K562 (cell line): Measurements from ENCODE around the gene PIGT. TPM values are rescaled to one million over a fixed set of nuclear protein-coding genes. Genes with fewer than 3 reads are reported as not detected.

Experiments used
- CHD1 ChIP-seq: fragments of 200-600 bp; sonication (generic); IDR thresholded peaks from one replicate; pipeline ENCODE4 v1.6.1; 2012; ENCODE audit warnings: mild to moderate bottlenecking, moderate library complexity, low read length, inconsistent platforms
- CREBBP ChIP-seq: IDR thresholded peaks from one replicate; pipeline ENCODE4 v1.6.1; 2012; ENCODE audit warnings: low read depth, mild to moderate bottlenecking, control low read depth, inconsistent platforms, low read length
- CTBP1 ChIP-seq: fragments of 450-650 bp; IDR thresholded peaks from 2 replicates; pipeline ENCODE4 v1.6.1; 2016; ENCODE audit warnings: borderline replicate concordance
- GATAD2A ChIP-seq: fragments of 450-650 bp; IDR thresholded peaks from 2 replicates; pipeline ENCODE4 v1.6.1; 2017
- KLF1 ChIP-seq: fragments of 450-650 bp; IDR thresholded peaks from 2 replicates; pipeline ENCODE4 v1.6.1; 2016; ENCODE audit warnings: missing genetic modification characterization, missing compliant biosample characterization
- KLF16 ChIP-seq: IDR thresholded peaks from 2 replicates; pipeline ENCODE4 v1.6.1; 2016; ENCODE audit warnings: antibody characterized with exemption
- MTF1 ChIP-seq: fragments of 250-450 bp; sonication (Bioruptor Pico); IDR thresholded peaks from 2 replicates; pipeline ENCODE4 v1.9.0; 2021; ENCODE audit warnings: moderate library complexity, mild to moderate bottlenecking, inconsistent platforms, borderline replicate concordance
- NFE2 ChIP-seq: IDR thresholded peaks from 2 replicates; pipeline ENCODE4 v1.6.1; 2014; ENCODE audit warnings: antibody characterized with exemption, low read depth
- ZBED1 ChIP-seq: IDR thresholded peaks from 2 replicates; pipeline ENCODE4 v1.6.1; 2014
- ZBTB7A ChIP-seq: IDR thresholded peaks from 2 replicates; pipeline ENCODE4 v1.6.1; 2011; ENCODE audit warnings: low read depth, mild to moderate bottlenecking, low read length, moderate library complexity, borderline replicate concordance; ENCODE audit not compliant: control insufficient read depth
- ZNF174 ChIP-seq: fragments of 250-450 bp; sonication (Bioruptor Pico); IDR thresholded peaks from 2 replicates; pipeline ENCODE4 v1.4.0; 2020; ENCODE audit warnings: mild to moderate bottlenecking
- polyA plus RNA-seq, 8 experiments: library from polyadenylated mRNA; depleted of rRNA in 4 of 8; stranded (reverse) in 5 of 8; unstranded in 3 of 8; fragments of >200 nt; fragmentation: Nextera tagmentation in 2 of 8; fragmentation: Illumina TruSeq in 1 of 8; extraction: Ambion mirVana in 2 of 8; extraction: Trizol in 1 of 8; gene quantifications; 2 replicates each; pipeline versions ENCODE4 v1.2.1 to v1.2.3, GENCODE V29; 2011 to 2014; ENCODE audit warnings: inconsistent platforms in 1 of 8, missing spikeins in 1 of 8
- total RNA-seq, 7 experiments: library from RNA; depleted of rRNA in 6 of 7; stranded (reverse); fragments of >200 nt in 6 of 7; fragmentation: Illumina TruSeq in 2 of 7; extraction: Trizol in 2 of 7; gene quantifications; 2 replicates each; pipeline versions ENCODE4 v1.2.1 to v1.2.3, GENCODE V29; 2011 to 2021; ENCODE audit warnings: low replicate concordance in 1 of 7
- TF ChIP-seq, protein P1 (sequence below): fragments of 250-450 bp; sonication (Bioruptor Pico); IDR thresholded peaks from 2 replicates; pipeline ENCODE4 v1.5.0; 2022; ENCODE audit warnings: mild to moderate bottlenecking
- TF ChIP-seq, protein P2 (sequence below): fragments of 450-650 bp; IDR thresholded peaks from 2 replicates; pipeline ENCODE4 v1.6.1; 2016; ENCODE audit warnings: antibody characterized with exemption
- TF ChIP-seq, protein P3 (sequence below): sonication (generic); formaldehyde crosslinking; IDR thresholded peaks from 2 replicates; pipeline ENCODE4 v1.8.0; 2023; ENCODE audit warnings: mild to moderate bottlenecking, missing genetic modification reagents
- TF ChIP-seq, protein P4 (sequence below): sonication (generic); formaldehyde crosslinking; IDR thresholded peaks from 2 replicates; pipeline ENCODE4 v1.9.0; 2022; ENCODE audit warnings: mild to moderate bottlenecking, missing genetic modification reagents

PIGT gene
- total and polyA plus RNA-seq, 9 of the 15 experiments (the other 6 are each of a cell fraction or from before 2014, with no cell fraction given), result 14.6 to 108 (median 46.9) TPM

DNA sequence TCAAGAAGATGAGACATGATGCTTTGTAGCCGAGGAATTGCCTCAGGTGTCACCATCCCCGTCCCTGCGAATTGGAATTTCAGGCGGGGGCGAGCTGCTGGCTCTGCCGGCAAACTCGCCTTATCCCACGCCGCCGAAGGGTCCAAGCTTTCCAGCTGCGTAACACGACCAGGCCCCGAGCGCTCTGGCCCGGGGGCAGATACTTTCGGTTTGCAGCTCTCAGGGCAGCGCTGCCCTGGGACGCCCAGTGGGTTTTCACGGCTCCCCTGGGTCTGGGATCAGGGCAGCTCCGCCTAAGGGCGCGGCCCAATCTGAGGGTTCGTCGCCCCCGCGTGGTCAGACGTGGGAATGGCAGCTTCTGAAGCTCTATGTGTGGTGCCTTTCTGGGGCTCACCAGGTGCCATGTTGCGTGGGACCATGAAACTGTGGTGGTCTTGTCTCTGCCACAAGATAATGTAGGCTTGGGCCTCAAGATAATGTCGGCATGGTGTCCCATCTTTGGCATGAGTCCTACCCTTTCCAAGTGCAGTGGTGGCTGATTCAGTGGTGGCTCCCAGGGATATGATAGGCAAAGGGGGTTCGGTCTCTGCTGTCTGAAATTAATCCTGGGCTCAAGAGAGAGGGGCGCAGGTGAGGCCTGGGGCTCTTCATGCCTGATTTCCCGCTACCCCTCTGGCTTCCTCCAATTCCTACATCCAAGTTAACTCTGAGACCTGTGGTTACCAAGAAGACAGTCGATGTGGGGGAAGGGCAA lies 21.0 kb downstream of the PIGT start (continued):
- no peak for TF ChIP-seq ZNF174 (CRISPR knock-in tag)
- TF ChIP-seq, protein P1, sequence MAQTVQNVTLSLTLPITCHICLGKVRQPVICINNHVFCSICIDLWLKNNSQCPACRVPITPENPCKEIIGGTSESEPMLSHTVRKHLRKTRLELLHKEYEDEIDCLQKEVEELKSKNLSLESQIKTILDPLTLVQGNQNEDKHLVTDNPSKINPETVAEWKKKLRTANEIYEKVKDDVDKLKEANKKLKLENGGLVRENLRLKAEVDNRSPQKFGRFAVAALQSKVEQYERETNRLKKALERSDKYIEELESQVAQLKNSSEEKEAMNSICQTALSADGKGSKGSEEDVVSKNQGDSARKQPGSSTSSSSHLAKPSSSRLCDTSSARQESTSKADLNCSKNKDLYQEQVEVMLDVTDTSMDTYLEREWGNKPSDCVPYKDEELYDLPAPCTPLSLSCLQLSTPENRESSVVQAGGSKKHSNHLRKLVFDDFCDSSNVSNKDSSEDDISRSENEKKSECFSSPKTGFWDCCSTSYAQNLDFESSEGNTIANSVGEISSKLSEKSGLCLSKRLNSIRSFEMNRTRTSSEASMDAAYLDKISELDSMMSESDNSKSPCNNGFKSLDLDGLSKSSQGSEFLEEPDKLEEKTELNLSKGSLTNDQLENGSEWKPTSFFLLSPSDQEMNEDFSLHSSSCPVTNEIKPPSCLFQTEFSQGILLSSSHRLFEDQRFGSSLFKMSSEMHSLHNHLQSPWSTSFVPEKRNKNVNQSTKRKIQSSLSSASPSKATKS (CRISPR knock-in tag), result no peak
- no peak for TF ChIP-seq CREBBP
- TF ChIP-seq, protein P2, sequence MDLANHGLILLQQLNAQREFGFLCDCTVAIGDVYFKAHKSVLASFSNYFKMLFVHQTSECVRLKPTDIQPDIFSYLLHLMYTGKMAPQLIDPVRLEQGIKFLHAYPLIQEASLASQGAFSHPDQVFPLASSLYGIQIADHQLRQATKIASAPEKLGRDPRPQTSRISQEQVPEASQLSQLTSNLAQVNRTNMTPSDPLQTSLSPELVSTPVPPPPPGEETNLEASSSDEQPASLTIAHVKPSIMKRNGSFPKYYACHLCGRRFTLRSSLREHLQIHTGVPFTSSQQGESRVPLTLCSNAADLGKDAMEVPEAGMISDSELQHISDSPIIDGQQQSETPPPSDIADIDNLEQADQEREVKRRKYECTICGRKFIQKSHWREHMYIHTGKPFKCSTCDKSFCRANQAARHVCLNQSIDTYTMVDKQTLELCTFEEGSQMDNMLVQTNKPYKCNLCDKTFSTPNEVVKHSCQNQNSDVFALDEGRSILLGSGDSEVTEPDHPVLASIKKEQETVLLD, result no peak
- no peak for TF ChIP-seq GATAD2A
- no peak for TF ChIP-seq NFE2
- no peak for TF ChIP-seq MTF1 (CRISPR knock-in tag)
- TF ChIP-seq KLF1 (tag), result 0 out of 2 replicates have a peak, but pooled peaks have one; percentile 43
- peak; percentile 92 for TF ChIP-seq CTBP1
- TF ChIP-seq ZBTB7A, result no peak
- 0 out of 2 replicates have a peak, but pooled peaks have one; percentile 33 for TF ChIP-seq KLF16
- no peak for TF ChIP-seq CHD1
- TF ChIP-seq, protein P3, sequence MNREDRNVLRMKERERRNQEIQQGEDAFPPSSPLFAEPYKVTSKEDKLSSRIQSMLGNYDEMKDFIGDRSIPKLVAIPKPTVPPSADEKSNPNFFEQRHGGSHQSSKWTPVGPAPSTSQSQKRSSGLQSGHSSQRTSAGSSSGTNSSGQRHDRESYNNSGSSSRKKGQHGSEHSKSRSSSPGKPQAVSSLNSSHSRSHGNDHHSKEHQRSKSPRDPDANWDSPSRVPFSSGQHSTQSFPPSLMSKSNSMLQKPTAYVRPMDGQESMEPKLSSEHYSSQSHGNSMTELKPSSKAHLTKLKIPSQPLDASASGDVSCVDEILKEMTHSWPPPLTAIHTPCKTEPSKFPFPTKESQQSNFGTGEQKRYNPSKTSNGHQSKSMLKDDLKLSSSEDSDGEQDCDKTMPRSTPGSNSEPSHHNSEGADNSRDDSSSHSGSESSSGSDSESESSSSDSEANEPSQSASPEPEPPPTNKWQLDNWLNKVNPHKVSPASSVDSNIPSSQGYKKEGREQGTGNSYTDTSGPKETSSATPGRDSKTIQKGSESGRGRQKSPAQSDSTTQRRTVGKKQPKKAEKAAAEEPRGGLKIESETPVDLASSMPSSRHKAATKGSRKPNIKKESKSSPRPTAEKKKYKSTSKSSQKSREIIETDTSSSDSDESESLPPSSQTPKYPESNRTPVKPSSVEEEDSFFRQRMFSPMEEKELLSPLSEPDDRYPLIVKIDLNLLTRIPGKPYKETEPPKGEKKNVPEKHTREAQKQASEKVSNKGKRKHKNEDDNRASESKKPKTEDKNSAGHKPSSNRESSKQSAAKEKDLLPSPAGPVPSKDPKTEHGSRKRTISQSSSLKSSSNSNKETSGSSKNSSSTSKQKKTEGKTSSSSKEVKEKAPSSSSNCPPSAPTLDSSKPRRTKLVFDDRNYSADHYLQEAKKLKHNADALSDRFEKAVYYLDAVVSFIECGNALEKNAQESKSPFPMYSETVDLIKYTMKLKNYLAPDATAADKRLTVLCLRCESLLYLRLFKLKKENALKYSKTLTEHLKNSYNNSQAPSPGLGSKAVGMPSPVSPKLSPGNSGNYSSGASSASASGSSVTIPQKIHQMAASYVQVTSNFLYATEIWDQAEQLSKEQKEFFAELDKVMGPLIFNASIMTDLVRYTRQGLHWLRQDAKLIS, result no peak
- no peak for TF ChIP-seq ZBED1
- TF ChIP-seq, protein P4, sequence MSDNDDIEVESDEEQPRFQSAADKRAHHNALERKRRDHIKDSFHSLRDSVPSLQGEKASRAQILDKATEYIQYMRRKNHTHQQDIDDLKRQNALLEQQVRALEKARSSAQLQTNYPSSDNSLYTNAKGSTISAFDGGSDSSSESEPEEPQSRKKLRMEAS, result no peak
